ENCODE results near the gene TOB2.
"Not testable (repeated sequence)": the region's sequence is repeated elsewhere in the genome, so short reads cannot be mapped to it uniquely, and the experiment has no call there.

The TOB2 gene

DNA sequence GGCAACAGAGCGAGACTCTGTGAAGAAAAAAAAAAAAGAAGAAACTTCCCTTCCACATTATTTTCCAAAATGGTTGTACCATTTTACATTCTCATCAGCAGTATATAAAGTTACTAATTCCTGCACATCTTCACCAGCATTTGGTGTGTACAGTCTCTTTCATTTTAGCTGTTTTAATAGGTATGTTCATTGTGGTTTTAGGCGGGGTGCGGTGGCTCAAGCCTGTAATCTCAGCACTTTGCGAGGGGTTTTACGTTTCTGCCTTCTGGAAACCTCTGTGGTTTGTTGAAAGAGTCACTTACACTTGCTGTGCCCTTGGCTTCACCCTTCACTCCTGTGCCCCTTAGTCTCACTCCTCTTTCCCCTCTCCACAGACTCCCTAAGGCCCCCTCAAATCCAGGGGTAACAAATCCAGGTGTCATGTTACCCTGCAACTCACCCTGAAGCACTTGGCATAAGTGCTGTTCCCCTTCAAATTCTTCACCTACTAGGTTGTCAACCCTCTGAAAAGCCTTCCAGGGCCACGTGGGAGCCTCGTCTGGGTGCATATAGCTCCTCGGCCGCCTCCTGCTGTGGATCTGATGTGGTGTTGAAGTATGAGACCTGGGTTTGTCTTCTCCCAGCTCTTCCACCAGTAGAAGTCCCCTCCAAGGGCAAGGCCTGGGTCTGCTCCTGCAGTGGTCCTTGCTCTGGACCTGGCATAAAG is 20.8 kb downstream of the TOB2 start:
- no peak for DNase-seq

DNA sequence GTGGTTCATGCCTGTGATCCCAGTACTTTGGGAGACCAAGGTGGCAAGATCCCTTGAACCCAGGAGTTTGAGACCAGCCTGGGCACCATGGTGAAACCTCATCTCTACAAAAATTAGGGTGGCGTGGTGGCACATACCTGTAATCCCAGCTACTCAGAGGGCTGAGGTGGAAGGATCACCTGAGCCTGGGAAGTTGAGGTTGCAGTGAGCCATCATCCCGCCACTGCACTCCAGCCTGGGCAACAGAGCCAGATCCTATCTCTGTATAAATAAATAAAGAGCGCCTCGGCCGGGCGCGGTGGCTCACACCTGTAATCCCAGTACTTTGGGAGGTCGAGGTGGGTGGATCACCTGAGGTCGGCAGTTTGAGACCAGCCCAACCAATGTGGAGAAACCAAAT is 27.9 kb downstream of the TOB2 start:
- DNase-seq: no peak

DNA sequence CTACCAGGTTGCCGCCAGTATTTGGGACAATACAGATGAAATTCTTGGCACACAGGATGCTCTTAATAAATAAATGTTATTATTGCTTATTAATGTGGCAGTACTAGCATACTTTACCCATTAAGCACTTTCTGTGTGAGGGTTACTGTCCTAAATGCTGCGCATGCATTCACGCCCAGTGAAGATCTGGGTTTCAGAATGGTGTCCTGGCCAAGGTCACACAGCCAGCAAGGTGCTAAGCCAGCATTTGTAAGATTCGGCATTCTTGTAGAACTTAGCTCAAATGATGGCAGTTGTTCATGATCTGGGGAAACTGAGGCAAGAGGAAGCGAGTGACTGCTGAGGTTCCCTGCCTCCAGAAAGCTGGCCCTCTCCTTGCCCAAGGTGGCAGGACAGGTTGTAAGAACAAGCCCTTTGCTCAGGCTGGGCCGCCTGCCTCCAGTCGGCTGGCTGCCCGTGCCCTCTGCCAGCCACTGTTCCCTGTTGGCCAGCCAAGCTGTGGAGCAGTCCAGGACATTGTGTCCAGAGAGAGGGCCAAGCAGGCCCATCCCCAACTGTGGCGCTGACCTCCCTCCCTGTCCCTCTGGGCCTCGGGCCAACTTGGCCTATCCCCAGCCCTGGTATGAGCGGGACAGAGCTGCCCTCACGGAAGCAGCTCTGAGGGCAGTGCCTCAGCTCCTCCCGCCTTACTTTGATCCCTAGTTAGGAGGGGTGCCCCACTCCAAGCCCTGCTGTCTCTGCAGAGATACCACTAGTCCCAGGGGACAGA is 28.8 kb downstream of the TOB2 start:
- no peak for DNase-seq

DNA sequence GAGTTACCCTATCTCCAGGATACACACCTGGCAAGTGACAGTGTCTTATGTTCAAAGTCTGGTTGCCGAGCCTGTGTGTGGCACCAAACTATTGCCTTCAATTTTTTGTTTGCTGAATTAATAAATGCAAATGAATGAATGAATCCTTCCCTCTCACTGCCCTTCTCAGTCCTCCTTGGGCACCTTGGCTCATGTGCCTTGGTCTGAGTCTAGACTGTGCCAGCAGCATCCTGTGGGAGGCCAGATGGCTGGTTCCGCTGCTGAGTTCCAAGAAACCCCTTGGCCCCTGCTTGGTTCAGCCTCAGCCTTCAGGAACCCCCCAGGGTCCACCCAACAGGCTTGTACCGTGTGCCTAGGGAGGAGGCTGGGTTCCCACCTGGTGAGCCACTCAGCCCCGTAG is 31.0 kb downstream of the TOB2 start:
- DNase-seq: no peak

DNA sequence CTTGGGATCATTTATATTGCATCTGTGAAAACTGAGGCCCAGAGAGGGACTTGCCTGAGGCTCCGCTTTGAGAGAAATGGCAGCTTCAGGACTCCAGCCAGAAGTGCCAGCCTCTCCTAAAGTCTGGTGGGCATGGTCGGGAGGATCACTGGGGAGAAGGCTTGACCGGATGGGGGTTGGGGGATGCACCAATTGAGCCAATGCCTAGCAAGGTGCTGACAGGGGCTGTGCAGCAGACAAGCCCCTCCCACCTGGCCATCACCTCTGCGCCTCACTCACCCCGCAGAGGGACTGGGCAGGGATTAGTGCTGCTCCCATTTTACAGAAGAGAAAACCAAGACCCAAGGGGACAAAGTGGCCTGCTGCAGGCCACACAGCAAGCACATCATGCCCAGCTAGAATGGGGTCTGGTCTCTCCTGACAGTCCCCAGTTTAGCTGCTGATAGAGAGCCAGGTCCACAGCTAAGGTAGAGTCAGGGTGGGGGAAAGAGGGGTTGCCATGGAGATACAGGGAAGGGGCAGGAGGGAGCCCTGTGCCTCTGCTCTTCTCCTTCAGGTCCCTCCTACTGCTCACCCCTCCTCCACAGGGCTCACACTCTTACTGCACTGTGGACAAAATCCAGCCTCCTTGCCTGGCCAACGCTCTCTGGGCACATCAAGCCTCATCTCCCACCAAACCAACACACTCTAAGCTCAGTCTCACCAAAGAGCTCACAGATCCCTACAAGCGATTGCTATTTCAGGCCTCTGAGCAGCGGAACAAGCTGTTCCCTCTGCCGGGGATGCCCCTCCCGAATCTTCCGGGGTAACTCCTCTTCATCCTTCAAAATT is 35.4 kb downstream of the TOB2 start:
- DNase-seq: no peak

DNA sequence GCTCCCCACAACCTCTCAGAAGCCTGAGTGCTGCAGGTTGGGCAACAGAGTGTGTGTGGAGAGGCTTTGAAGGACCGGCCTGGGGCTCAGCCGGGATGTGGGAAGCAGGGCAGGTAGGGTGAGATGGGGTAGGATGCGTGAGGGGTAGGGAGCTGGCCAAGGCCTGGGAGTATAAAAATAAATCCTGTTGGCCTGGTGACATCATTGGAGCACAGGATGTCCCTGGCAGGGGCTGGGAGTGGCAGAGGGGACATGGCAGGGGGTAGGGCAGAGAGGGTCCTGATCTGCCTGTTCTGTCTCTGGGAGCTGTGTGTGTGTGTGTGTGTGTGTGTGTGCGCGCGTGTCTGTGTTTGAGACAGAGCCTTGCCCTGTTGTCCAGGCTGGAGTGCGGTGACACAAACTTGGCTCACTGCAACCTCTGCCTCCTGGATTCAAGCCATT is 36.3 kb downstream of the TOB2 start:
- no peak for DNase-seq

DNA sequence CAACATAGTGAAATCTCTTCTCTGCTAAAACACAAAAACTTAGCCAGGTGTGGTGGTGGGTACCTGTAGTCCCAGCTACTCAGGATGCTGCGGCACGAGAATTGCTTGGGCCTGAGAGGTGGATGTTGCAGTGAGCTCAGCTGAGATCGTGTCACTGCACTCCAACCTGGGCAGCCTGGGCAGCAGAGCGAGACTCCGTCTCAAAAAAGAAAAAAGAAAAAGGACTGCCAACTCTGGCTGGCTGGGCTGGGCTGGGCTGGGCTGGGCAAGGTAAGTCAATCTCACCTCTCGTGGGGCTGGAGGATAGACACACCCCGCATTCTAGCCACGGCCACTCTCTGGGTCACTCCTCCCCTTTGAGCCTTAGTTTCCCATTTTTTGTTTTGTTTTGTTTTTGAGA is 37.9 kb downstream of the TOB2 start:
- no peak for DNase-seq

DNA sequence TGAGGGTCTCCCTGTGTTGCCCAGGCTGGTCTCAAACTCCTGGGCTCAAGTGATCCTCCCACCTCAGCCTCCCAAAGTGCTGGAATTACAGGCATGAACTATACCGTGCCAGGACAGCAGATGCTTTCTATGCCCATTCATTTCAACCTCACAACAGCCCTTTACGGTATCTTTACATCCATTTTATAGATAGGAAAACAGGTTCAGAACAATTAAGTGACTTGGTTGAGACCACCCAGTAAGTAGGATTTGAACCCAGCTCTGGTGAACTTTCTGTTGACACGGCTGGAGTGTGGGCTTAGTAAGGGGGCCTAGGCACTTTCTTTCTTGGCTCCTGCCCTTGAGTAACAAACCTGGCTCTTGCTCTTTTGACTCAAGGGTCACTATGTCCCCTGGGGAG is 39.2 kb downstream of the TOB2 start:
- no peak for DNase-seq

DNA sequence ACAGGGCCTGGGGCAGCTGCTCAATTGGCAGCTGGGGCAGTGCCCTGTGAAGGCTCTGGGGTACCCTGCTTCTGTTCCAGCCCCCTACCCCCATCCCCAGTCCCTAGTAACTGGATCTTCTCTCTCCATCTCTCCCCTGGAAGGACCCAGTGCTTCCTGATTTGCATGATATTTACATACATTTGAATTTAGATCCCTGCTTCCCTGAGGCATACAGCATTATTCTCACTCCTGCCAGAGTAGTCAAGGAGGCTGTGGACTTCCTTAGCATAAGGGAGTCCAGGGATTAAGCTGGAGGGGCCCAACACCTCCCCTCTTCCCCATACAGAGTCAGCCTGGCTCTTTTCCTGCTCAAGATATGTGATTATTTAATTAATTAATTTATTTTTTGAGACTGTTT is 40.2 kb downstream of the TOB2 start:
- no peak for DNase-seq

DNA sequence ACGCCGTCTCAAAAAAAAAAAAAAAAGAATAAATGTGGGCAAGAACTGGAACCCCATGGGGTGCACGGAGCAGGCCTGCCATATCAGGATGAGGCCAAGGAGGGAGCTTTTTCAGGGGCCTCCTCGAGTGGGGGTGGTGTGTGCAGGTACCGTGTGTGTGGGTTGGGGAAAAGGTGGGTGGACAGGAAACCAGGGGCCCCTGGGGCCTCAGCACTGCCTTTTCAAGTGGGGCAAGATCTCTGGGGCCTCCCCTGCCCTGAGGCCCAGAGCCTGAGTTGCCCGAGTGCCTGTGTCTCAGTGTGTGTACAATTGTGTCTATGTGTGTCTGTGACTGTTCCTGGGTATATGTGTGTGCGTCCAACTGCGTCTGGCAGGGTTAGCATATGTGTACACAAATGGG is 41.0 kb downstream of the TOB2 start:
- no peak for DNase-seq

DNA sequence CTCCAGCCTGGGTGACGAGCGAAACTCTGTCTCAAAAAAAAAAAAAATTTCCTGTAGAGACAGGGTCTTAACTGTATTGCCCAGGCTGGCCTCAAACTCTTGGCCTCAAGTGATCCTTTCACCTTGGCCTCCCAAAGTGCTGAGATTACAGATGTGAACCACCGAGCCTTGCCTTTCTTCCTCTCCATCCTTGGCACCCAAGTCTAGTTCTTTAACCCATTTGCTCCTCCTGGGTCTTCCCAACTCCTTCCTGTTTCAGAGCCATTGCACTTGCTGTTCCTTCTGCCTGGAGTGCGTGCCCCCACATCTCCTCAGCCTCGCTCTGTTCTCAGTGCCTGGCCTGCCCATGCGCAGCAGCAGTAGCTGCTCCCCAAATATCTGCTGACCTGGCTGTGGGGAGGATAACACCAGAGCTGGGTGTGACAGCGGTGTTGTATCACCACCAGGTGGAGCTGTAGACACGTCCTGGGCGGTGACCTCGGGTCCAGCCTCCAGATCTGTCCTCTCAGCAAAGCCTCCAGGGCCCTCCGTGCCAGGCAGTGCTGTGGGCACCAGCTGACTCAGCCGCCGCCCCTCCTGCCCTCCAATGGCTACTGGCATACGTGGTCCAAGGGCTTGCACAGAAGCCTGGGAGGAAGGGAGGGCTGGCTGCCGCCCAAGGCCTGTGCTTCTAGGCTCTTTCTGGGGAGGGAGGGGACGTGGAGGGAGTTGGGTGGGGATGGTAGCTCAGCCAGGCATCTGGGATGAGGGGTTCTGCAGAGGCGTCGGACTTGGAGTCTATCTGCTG is 42.9 kb downstream of the TOB2 start:
- peak; percentile 75 for DNase-seq

DNA sequence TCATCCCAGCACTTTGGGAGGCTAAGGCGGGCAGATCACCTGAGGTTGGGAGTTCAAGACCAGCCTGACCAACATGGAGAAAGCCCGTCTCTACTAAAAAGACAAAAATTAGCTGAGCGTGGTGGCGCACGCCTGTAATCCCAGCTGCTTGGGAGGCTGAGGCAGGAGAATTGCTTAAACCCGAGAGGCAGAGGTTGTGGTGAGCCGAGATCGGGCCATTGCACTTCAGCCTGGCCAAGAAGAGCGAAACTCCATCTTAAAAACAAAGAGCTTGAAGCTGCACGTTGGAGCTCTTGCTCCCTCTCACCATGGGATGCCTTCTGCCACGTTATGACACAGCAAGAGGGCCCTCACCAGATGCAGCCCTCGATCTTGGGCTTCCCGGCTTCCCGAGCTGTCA is 43.8 kb downstream of the TOB2 start:
- DNase-seq: not testable (repeated sequence)

DNA sequence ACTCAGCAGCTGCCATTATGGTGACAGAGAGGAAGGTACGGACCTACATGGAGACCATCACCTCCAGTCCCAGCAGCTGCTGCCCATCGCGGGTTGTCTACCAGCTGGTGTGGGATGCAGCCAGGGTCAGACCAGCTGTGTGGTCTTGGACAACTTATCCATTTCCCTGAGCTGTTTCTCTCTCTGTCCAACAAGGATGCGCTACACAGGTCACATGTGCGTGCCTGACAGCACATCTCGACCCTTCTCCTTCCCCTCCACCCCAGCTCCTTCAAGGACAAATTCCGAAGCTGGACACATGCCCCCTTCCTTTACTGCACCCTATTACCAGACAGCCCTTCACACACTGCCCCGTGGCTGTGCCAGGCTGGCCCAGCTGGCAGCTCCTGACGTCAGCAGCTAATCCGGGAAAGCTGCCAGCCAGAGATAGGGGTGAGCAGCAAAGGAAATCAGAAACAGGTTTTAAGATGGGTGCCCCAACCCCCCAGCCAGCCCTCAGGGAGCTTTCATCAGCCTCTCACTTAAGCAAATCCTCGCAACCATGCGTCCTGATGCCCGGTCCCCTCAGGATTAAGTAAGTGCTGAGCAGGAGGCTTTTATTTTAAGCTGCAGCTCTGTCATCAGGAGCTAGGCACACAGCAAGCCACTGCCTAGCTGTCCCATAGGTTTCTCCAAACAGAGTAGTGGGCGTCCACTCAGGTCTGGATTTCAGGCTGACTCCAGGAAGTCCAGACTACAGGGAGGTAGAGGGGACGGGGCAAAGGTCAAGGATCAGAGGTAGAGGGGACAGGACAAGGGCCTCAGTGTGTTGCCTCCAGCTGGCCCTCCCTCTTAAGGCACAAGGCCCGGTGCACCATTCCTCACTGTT is 44.6 kb downstream of the TOB2 start:
- peak; percentile 55 for DNase-seq

DNA sequence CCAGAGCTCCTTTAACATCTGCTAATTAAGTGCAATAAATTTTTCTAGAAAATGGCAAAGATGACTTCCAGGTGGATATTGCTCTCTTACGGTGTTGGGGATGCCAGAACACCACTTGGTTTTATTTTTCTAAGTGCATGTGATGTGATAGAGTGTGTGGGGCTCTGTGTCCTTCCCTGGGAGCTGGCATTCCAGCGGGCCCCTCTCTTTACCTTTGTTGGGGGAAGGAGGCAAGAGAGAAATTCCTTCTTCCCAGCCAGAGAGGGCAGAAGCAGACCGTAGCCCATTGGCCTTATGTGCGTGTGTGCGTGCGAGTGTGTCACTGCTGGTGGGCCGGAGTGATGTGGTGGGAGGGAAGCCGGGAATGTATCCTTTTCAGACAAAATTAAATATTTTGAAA is 47.7 kb downstream of the TOB2 start:
- DNase-seq: no peak

DNA sequence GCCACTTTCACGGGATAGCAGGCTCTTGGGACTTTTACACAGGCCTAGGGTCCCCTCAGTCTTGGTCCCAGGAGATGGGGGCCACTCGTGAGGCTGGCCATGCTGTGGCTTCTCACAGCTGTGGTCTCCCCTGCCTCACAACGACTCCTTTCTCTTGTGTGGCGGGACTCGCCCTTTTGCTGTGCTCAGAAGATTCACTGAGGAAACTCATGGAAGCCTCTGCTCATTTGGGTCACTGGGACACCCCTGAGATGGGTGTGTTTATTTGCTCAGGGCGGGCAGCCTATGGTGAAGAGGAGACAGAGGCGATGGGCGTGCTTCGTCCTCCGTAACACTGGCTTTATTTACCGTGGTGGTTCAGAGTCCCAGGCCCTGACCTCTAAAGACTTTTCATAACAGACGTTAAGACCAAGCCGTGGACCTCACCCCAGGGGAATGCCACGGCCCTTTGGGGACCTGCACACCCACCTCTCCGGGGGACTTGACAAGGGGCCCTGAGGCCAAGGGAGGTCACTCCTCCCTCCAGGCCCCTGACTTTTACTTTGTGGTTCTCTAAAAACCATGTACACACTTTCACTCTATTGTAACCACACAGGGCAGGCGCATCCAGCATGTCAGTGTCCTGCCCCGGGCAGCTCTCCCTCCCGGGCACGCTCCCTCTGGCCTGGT is 49.3 kb downstream of the TOB2 start:
- DNase-seq: no peak

DNA sequence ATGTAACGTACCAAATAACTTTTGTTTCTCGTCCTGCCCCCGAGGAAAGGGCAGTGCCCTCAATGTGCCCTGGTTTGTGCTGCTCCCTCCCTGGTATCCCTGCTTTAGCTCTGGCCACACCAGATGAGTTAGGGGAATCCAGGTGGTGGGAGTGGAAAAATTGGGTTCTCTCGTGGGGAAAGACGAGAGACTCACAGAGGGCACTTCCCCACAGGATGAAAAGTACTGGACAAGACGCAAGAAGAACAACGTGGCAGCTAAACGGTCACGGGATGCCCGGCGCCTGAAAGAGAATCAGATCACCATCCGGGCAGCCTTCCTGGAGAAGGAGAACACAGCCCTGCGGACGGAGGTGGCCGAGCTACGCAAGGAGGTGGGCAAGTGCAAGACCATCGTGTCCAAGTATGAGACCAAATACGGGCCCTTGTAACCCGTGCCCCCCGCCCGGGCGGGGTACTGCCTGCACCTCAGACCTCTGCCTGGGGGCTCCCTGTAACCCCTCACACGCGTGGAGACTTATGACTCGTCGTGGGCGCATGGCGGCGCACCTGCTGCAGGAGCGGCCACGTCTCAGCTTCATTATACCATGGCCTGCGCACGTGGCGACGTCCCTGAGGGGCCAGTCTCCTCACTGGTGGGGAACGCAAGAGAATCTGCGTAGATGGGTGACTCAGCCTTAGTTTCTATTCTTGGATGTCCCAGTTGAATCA is 50.9 kb downstream of the TOB2 start:
- DNase-seq: no peak

DNA sequence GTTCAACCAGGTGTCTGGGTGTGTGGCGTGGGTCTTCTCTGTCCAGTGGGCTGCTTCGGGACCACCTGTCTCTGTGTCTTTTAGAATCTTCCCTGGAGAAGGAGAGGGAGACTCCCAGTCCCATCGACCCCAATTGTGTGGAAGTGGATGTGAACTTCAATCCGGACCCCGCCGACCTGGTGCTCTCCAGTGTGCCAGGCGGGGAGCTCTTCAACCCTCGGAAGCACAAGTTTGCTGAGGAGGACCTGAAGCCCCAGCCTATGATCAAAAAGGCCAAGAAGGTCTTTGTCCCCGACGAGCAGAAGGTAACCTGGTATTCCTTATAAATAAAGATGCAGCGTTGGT is 52.6 kb downstream of the TOB2 start:
- DNase-seq: no peak

DNA sequence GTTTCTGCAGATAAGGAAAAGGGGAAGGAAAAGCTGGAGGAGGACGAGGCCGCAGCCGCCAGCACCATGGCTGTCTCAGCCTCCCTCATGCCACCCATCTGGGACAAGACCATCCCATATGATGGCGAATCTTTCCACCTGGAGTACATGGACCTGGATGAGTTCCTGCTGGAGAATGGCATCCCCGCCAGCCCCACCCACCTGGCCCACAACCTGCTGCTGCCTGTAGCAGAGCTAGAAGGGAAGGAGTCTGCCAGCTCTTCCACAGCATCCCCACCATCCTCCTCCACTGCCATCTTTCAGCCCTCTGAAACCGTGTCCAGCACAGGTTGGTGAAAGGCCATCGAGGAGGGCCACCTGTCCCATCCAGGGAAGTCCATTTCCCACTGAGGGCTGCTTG is 59.3 kb downstream of the TOB2 start:
- no peak for DNase-seq

DNA sequence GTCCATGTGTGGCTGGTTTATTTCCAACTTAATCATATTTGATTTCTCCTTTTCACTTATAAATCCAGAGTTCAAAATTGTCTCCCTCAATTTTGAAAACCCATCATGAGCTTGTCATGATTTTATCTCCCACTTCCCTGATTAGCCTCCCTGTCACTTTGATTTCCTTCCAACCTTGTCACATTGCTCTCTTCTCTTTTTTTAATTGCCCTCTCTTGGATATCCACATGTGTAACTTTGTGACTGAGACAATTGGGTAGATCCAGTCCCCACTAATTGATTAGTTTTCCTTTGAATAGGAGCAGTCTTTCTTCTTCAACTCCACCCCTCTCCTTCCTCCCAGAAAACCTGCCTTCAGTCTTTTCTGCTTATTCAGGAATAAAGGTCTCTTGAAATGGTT is 62.5 kb downstream of the TOB2 start:
- DNase-seq: no peak
